PC-9 (cell line): ENCODE data around the gene AUP1.

Source experiments
- CTCF ChIP-seq: fragments of 200-600 bp; sonication (generic); conservative IDR thresholded peaks from 2 replicates; pipeline ENCODE4 v1.6.1; 2017; ENCODE audit warnings: mixed run types, antibody characterized with exemption, mild to moderate bottlenecking, moderate library complexity
- EZH2 ChIP-seq: fragments of 200-600 bp; sonication (generic); IDR thresholded peaks from 2 replicates; pipeline ENCODE4 v1.8.0; 2017; ENCODE audit warnings: antibody characterized with exemption, low read depth

GRCh38 chr2:74497777-74498499, 31.6 kb downstream of the AUP1 start:
- TF ChIP-seq CTCF (no peak), EZH2 (no peak)
